Parathyroid adenoma (tissue), 2 donors: ENCODE results near the gene ABCC11.
A peak's percentile ranks its signal among the peaks of the same experiment; 100 is the strongest.

ENCODE experiments used
- H2AFZ ChIP-seq: fragments of 300-600 bp; sonication (generic); one replicate; pipeline ENCODE4 v1.7.0; 2017; ENCODE audit warnings: antibody characterized with exemption, mild to moderate bottlenecking
- H3K27ac ChIP-seq: fragments of 300-600 bp; sonication (generic); one replicate; pipeline ENCODE4 v1.7.0; 2017
- H3K27me3 ChIP-seq: fragments of 300-600 bp; sonication (generic); one replicate; pipeline ENCODE4 v1.7.0; 2017; ENCODE audit warnings: low read length; ENCODE audit not compliant: control insufficient read depth, insufficient read depth
- H3K36me3 ChIP-seq: fragments of 300-600 bp; sonication (generic); one replicate; pipeline ENCODE4 v1.7.0; 2017; ENCODE audit warnings: low read length; ENCODE audit not compliant: control insufficient read depth, insufficient read depth
- H3K4me1 ChIP-seq: fragments of 300-600 bp; sonication (generic); one replicate; pipeline ENCODE4 v1.7.0; 2017; ENCODE audit warnings: control low read depth
- H3K4me2 ChIP-seq: fragments of 300-600 bp; sonication (generic); one replicate; pipeline ENCODE4 v1.7.0; 2017; ENCODE audit warnings: low read length
- H3K4me3 ChIP-seq: fragments of 300-600 bp; sonication (generic); one replicate; pipeline ENCODE4 v1.7.0; 2017; ENCODE audit warnings: low read depth, low read length
- H3K79me2 ChIP-seq: fragments of 300-600 bp; sonication (generic); one replicate; pipeline ENCODE4 v1.7.0; 2017; ENCODE audit warnings: control low read depth
- H3K9ac ChIP-seq: fragments of 300-600 bp; sonication (generic); one replicate; pipeline ENCODE4 v1.7.0; 2017; ENCODE audit warnings: mild to moderate bottlenecking
- H3K9me3 ChIP-seq: fragments of 300-600 bp; sonication (generic); one replicate; pipeline ENCODE4 v1.7.0; 2017; ENCODE audit warnings: low read length; ENCODE audit not compliant: control insufficient read depth
- TF ChIP-seq, protein P1 (sequence below): fragments of 300-600 bp; sonication (generic); IDR thresholded peaks from one replicate; pipeline ENCODE4 v1.7.0; 2017; ENCODE audit warnings: antibody characterized with exemption, mild to moderate bottlenecking
- donor health status: primary hyperparathyroidism.

Gene ABCC11

DNA sequence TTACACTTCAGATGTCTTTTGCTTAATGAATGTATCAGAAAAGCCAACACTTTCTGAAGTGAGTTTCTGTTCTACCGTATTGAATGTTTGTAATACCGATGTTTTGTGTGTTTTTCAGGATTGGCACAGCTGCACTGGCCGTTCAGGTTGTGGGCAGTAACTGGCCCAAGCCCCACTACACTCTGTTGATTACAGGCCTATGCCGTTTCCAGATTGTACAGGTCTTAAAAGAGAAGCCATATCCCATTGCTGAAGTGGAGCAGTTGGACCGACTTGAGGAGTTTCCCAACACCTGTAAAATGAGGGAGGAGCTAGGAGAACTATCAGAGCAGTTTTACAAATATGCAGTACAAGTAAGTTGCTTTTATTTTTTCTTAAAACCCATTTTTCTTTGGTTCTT, 4.7 kb upstream of the ABCC11 start:
- no peak overlapping the region for H3K4me2 ChIP-seq
- H2AFZ ChIP-seq, result no peak overlapping the region
- H3K9ac ChIP-seq, result no peak overlapping the region
- no peaks in the 10 kb centered on the region for H3K36me3 ChIP-seq
- H3K9me3 ChIP-seq, result no peaks in the 10 kb centered on the region
- TF ChIP-seq, protein P1, sequence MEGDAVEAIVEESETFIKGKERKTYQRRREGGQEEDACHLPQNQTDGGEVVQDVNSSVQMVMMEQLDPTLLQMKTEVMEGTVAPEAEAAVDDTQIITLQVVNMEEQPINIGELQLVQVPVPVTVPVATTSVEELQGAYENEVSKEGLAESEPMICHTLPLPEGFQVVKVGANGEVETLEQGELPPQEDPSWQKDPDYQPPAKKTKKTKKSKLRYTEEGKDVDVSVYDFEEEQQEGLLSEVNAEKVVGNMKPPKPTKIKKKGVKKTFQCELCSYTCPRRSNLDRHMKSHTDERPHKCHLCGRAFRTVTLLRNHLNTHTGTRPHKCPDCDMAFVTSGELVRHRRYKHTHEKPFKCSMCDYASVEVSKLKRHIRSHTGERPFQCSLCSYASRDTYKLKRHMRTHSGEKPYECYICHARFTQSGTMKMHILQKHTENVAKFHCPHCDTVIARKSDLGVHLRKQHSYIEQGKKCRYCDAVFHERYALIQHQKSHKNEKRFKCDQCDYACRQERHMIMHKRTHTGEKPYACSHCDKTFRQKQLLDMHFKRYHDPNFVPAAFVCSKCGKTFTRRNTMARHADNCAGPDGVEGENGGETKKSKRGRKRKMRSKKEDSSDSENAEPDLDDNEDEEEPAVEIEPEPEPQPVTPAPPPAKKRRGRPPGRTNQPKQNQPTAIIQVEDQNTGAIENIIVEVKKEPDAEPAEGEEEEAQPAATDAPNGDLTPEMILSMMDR, result no peak
- H3K4me3 ChIP-seq, result no peak overlapping the region
- peaks cover 33% of the 10 kb centered on the region for H3K79me2 ChIP-seq
- H3K27me3 ChIP-seq, result no peaks in the 10 kb centered on the region
- H3K27ac ChIP-seq, result no peak overlapping the region
- H3K4me1 ChIP-seq, result no peaks in the 10 kb centered on the region

DNA sequence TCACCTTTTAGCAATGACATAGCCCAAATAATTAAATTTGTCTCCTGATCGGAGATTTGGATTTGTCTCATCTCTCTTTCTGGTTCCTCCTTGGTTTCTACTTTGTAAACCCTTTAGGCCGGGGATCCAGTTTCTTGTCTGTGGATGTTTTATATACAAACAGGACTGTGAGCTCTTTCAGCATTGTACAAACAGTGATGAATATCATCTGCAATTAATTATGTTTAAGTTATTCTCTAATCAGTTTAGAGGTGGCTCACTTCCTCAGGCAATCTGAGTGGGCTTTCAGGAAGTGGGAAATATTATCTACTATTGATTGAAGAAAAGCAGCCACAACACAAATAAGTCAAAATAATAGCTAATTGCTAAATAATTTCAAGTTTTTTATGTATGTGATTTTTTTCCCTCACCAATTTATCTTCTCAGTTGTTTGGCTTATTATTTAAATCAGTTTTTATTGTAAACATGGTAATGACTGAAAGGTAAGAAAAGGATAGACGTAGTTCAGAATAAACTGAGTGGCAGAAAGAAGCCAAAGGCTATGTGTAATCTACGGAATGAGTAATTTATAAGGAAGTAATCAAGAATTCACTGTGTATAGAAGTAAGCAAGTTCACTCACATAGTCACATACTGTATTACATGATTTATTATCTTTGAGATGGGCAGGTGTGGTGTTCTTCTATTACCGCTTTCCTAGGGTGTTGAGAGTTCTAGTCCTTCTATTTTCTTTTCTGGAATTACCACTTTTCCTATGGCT, 3.4 kb upstream of the ABCC11 start:
- TF ChIP-seq, protein P1, result no peak
- H3K27ac ChIP-seq, result no peak overlapping the region

DNA sequence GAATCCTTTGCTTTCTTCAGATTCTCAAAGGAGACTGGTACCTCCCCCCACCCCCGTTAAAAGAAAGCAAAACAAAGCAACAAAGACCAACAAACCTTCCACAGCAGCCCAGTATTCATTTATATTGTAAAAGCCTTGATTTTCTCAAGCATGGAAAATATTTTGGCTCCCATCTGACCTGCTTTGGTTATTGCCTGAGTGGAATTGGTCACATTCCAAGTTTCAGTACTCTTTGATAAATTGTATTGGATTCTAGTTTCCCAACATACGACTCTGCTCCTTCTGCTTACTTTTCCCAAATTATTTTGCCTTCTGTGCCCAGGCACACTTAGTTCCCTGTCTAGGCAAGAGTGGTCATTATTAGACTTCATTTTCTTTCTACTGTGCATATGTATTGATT, 1.3 kb downstream of the ABCC11 start:
- Histone ChIP-seq H3K9ac (no peak overlapping the region), H3K4me3 (no peak overlapping the region), H3K27ac (no peak overlapping the region), H3K36me3 (no peaks in the 10 kb centered on the region), H3K79me2 (peaks cover 41% of the 10 kb centered on the region), H3K4me1 (peaks cover 8% of the 10 kb centered on the region), H2AFZ (no peak overlapping the region), H3K27me3 (no peaks in the 10 kb centered on the region), H3K4me2 (peak overlapping the region; percentile 5), H3K9me3 (no peaks in the 10 kb centered on the region)
- TF ChIP-seq, protein P1, result no peak

More for the DNA sequence above, 3.4 kb upstream of the ABCC11 start:
- Histone ChIP-seq H2AFZ (no peak overlapping the region), H3K4me2 (no peak overlapping the region), H3K27me3 (no peaks in the 10 kb centered on the region), H3K4me3 (no peak overlapping the region), H3K9ac (no peak overlapping the region), H3K4me1 (peaks cover 8% of the 10 kb centered on the region), H3K36me3 (no peaks in the 10 kb centered on the region), H3K9me3 (no peaks in the 10 kb centered on the region), H3K79me2 (peaks cover 44% of the 10 kb centered on the region)

DNA sequence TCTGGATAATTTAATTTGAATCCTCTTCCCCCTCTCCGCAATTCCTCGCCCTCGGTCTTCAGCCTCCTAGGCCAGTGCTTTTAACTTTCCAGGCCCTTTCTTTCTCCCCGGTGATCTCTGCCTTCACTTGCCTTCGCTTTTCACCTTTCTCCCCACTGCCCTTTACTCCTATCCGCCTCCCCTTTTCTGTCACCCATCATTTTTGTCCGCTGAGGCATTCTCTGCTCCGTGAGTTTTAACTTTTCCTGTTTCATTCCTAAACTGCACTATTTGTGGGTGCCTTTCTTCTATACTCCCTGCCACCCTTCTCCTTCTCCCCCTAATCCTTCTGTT, 2.5 kb downstream of the ABCC11 start:
- Histone ChIP-seq H3K4me1 (peaks cover 8% of the 10 kb centered on the region), H3K9ac (peak overlapping the region; percentile 87), H3K9me3 (no peaks in the 10 kb centered on the region), H3K27me3 (no peaks in the 10 kb centered on the region), H3K79me2 (peaks cover 34% of the 10 kb centered on the region), H3K4me3 (peak overlapping the region; percentile 92), H3K36me3 (no peaks in the 10 kb centered on the region), H2AFZ (peak overlapping the region; percentile 85), H3K27ac (peak overlapping the region; percentile 74), H3K4me2 (peak overlapping the region; percentile 73)
- TF ChIP-seq, protein P1, result no peak
